Stimulated activated CD4-positive, alpha-beta T cell treated with anti-CD3 and anti-CD28 coated beads, Interleukin-15, amount 100 ng/mL, for 24 hours (primary cell): ENCODE measurements around the gene KIF1A.
"Not testable (repeated sequence)": the region's sequence is repeated elsewhere in the genome, so short reads cannot be mapped to it uniquely, and the experiment has no call there.

Source experiments
- DNase-seq: peaks from one replicate; pipeline ENCODE4 v3.0.0-alpha.2; 2020

KIF1A gene

DNA sequence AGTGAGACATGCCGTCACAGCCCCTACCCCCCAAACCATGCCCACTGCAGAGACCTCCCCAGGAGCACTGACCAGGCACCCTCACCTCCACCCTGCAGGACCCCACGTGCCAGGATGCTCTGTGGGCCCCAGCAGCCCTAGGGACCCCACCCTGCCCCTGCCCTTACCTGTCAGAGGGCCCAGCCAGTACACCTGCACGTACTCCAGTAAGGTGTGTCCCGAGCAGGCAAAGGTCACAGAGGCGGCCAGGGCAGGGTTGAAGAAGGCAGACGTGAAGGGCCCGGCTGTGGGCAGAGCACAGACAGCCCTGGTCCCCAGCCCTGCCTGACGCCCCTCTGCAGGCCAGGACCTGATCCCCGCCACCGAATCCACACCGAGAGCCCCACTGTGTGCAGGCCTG lies 139.8 kb downstream of the KIF1A start:
- not testable (repeated sequence) for DNase-seq

DNA sequence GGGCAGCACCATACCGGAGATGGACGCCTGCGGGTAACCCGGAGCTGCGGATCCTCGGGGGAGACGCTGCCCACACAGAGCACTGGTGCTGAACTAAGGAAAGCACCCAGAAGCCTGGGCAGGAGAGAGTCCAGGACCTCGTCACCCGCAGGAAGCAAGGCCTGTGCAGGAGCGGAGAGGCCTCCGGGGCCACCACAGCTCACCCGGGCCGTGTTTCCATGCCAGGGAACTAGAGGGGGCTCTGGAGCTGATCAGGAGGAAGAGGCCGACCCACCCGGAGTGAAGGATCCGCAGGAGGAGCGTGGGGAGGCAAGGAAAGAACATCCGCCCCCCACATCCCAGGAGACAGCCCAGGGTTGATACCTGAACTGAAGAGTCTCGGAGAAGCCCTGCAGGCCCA lies 141.1 kb downstream of the KIF1A start:
- not testable (repeated sequence) for DNase-seq

DNA sequence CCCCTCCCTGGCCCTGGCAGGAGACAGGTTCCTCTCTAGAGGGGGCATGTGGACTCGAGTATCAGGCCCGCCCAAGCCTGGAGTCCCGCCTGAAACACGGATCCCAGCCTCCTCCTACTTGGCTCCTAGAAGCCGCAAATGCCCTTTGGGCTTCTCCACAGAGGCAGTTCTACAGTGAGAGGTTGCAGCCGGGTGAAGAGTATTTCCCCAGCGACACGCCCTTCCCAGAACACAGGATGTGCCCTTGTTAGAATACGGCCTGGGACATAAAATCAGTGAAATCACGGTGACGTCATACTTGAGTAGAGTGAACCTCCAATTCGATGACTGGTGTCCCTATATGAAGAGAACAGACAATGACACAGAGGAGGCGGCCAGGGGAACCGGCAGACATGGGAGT lies 142.0 kb downstream of the KIF1A start:
- DNase-seq = not testable (repeated sequence)

DNA sequence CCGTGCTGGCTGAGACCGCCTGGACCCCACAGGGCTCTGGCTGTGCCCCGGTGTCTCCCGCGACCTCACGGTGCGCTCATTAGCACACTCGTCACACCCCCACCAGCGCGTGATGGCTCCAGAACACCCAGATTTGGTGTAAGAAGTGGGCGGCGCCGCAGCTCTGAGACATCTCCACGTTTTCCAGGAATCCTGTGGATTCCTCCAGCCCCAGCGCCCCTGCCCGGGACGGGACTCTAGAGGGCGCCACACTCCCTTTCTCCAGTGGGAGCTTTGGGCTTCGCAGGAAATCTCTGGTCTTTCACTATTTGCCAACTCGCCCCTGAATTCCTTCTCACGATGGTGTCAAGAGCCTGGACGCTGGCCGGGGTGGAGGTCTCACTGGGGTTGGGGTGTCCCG lies 144.7 kb downstream of the KIF1A start:
- DNase-seq = not testable (repeated sequence)

DNA sequence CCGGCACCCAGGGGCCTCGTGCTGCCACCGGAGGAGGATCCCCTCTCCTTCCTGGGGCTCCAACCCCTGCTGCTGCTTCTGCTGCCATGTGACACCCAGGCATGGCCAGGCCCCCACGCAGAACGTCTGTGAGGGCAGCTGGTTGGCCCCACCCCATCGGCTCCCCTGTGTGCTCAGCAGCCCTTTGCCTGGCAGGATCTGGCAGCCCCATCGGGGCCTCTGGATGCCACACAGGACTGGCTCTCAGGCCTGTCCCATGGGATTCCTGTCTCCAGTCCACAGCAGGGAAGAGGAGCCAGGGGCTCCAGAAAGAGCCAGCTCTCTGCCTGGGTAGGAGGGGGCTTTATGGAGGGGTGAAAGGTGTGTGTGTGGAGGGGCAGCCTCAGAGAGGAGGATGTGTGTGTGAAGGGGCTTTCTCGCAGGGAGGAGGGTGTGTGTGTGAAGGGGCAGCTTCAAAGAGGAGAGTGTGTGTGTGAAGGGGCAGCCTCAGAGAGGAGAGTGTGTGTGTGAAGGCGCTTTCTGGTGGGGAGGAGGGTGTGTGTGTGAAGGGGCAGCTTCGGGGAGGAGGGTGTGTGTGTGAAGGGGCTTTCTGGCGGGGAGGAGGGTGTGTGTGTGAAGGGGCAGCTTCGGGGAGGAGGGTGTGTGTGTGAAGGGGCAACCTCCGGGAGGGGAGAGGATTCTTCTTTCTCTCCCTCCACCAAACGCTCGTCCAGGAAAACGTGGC lies 145.4 kb downstream of the KIF1A start:
- not testable (repeated sequence) for DNase-seq

DNA sequence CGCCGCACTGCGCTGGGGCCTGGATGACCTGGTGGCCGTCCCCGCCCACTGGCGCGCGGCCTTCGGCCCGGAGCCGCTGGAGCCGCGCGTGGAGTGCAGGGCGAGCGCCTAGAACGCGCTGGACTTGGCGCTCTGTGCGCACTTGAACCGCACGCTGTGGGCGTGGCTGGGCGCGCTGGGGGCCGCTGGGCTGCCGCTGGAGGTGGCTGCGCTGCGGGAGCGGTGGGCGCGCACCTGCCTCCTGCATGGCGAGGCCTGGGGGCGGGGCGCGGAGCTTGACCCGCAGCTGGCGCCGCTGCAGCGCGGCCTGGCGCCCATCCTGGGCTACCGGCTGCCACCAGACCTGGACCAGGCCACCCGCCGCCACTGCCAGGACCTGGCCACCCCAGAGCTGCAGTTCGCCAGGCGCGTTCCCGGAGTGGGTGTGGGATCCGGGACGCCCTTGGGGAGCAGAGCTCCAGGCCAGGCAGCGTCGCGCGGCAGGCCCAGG lies 147.3 kb downstream of the KIF1A start:
- DNase-seq = no peak

DNA sequence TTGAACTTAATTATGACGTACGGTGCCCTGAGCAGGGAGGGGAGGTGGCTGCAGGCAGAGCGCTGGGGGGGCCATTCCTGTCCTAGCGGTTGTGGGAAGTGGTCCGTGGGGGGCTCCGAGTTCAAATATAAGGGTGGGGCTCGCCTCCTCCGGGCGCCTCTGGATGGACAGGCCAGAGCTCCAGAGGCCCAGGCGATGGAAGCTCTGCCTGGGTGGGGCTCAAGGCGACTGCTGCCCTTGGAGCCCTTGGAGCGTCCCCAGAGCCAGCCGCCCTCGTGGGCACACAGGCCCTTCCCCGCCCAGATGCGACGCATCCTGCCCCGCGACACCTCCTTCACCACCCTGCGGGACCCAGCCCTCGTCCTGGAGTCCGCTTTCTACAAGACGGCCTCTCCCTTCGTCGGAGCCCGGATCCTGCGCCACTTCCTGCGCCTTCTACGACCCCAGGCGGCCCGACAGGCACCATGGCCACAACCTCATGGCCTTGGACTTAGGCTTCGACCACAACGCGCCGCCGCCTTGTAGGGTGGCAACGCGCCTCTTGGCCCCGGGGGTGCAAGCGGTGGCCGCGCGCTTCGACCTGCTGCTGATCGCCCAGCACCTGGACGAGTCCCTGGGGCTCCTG lies 147.8 kb downstream of the KIF1A start:
- DNase-seq = no peak

DNA sequence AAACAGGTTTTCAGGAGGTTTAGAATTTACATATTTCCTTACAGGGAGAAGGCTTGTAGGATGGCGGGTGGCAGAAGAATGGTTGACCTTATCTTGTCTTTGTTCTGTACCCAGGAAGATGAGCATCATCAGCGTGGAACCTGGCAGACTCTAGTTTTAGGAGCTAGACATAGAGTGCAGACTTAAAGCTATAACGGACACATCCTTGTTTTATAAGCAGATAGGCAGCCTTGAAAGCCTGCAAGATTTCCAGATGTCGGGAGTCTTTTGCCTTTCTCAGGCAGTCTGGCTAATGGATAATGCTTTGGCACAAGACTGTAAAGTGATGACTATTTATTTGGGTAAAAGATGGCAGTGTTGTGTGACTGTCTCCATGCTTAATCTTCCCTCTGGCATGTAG lies 149.1 kb downstream of the KIF1A start:
- no peak for DNase-seq

DNA sequence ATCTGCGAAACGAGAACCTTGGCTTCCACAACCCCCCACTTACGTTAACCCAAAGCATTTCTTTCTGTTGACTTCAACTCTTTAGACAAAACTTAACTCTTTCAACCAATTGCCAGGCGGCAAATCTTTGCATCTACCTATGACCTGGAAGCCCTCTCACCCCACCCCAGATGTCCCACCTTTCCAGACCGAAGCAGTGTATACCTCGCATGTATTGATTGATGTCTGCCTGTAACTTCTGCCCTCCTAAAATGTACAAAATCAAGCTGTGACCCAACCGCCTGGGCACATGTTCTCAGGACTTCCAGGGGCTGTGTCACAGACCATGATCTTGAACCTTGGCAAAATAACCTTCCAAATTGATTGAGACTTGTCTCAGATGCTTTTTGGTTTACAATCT lies 149.6 kb downstream of the KIF1A start:
- no peak for DNase-seq

DNA sequence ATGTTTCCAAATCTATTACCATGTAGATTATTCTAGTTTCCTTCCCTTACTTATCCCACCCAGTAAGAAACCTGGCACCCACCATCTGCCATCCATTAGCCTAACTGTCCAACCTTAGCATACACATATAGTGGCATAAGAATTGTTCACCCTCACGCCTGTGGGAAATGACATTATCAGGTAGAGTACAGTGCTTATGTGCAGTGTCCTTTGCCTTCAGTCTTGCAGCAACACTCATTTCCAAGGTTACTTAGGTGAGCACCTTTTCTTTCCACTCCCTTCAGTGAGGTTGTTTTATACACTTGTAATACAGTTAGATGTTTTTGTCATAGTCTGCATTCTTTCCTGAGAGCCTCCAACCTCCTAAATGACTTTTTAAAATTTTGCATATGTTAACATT lies 155.4 kb downstream of the KIF1A start:
- DNase-seq = no peak
